H9 (cell line): Measurements from ENCODE around the gene ARHGAP9. TPM values are rescaled to one million over a fixed set of nuclear protein-coding genes. Genes with fewer than 3 reads are reported as not detected.
A peak's percentile ranks its signal among the peaks of the same experiment; 100 is the strongest.
"Not testable (repeated sequence)": the region's sequence is repeated elsewhere in the genome, so short reads cannot be mapped to it uniquely, and the experiment has no call there.

Source experiments
- DNase-seq: peaks from one replicate; pipeline ENCODE4 v3.0.0-alpha.2; 2017
- H2AFZ ChIP-seq: one replicate; pipeline ENCODE4 v1.6.1; 2013; ENCODE audit warnings: mild to moderate bottlenecking, low read length, control low read depth, moderate library complexity
- H2AK5ac ChIP-seq: 2 replicates; pipeline ENCODE4 v1.6.1; 2013; ENCODE audit warnings: low read length, control low read depth, mixed read lengths; ENCODE audit not compliant: insufficient read length
- H2BK120ac ChIP-seq: one replicate; pipeline ENCODE4 v1.6.1; 2013; ENCODE audit warnings: low read depth, mild to moderate bottlenecking, low read length, control low read depth, inconsistent platforms; ENCODE audit not compliant: poor library complexity, severe bottlenecking
- H2BK12ac ChIP-seq: 2 replicates; pipeline ENCODE4 v1.6.1; 2013; ENCODE audit warnings: low read length, control low read depth, mixed read lengths, low read depth; ENCODE audit not compliant: insufficient read length
- H2BK15ac ChIP-seq: 2 replicates; pipeline ENCODE4 v1.6.1; 2013; ENCODE audit warnings: low read depth, low read length, control low read depth
- H2BK20ac ChIP-seq: one replicate; pipeline ENCODE4 v1.6.1; 2013; ENCODE audit warnings: low read depth, mild to moderate bottlenecking, low read length, control low read depth, inconsistent platforms; ENCODE audit not compliant: poor library complexity, severe bottlenecking
- H2BK5ac ChIP-seq: 2 replicates; pipeline ENCODE4 v1.6.1; 2013; ENCODE audit warnings: low read length, control low read depth, mixed read lengths; ENCODE audit not compliant: insufficient read length
- H3K14ac ChIP-seq: 2 replicates; pipeline ENCODE4 v1.6.1; 2013; ENCODE audit warnings: low read length, control low read depth; ENCODE audit not compliant: insufficient read depth
- H3K18ac ChIP-seq: 2 replicates; pipeline ENCODE4 v1.6.1; 2013; ENCODE audit warnings: low read depth, mild to moderate bottlenecking, mixed read lengths, low read length, control low read depth; ENCODE audit not compliant: insufficient read length
- H3K23ac ChIP-seq: 2 replicates; pipeline ENCODE4 v1.6.1; 2013; ENCODE audit warnings: low read length, control low read depth, mixed read lengths, low read depth; ENCODE audit not compliant: insufficient read length
- H3K23me2 ChIP-seq: 2 replicates; pipeline ENCODE4 v1.6.1; 2013; ENCODE audit warnings: low read depth, mild to moderate bottlenecking, mixed read lengths, low read length, control low read depth; ENCODE audit not compliant: insufficient read length, poor library complexity, severe bottlenecking
- H3K27ac ChIP-seq: 2 replicates; pipeline ENCODE4 v1.5.1; 2013; ENCODE audit warnings: low read length, control low read depth, mixed read lengths, low read depth; ENCODE audit not compliant: insufficient read length
- H3K27me3 ChIP-seq: 2 replicates; pipeline ENCODE4 v1.6.1; 2013; ENCODE audit warnings: low read length, control low read depth, inconsistent platforms; ENCODE audit not compliant: insufficient read depth
- H3K4ac ChIP-seq: 2 replicates; pipeline ENCODE4 v1.6.1; 2013; ENCODE audit warnings: low read depth, mild to moderate bottlenecking, control low read depth, inconsistent platforms, low read length, moderate library complexity
- H3K4me1 ChIP-seq: 2 replicates; pipeline ENCODE4 v1.6.1; 2013; ENCODE audit warnings: low read length, control low read depth, inconsistent platforms; ENCODE audit not compliant: insufficient read depth
- H3K4me2 ChIP-seq: 2 replicates; pipeline ENCODE4 v1.6.1; 2013; ENCODE audit warnings: low read length, control low read depth, mixed read lengths; ENCODE audit not compliant: insufficient read length, insufficient read depth
- H3K56ac ChIP-seq: 2 replicates; pipeline ENCODE4 v1.6.1; 2013; ENCODE audit warnings: low read depth, mild to moderate bottlenecking, mixed read lengths, low read length, control low read depth; ENCODE audit not compliant: insufficient read length
- H3K79me1 ChIP-seq: 2 replicates; pipeline ENCODE4 v1.6.1; 2013; ENCODE audit warnings: low read depth, mild to moderate bottlenecking, moderate library complexity, low read length, control low read depth, inconsistent platforms; ENCODE audit not compliant: insufficient read depth, poor library complexity, severe bottlenecking
- H3K79me2 ChIP-seq: 2 replicates; pipeline ENCODE4 v1.6.1; 2013; ENCODE audit warnings: low read length, control low read depth, inconsistent platforms; ENCODE audit not compliant: insufficient read depth
- H3K9ac ChIP-seq: 2 replicates; pipeline ENCODE4 v1.6.1; 2013; ENCODE audit warnings: low read length, control low read depth, mixed read lengths; ENCODE audit not compliant: insufficient read length; ENCODE audit errors: extremely low read depth
- H3K9me3 ChIP-seq: one replicate; pipeline ENCODE4 v1.6.1; 2013; ENCODE audit warnings: low read depth, low read length, inconsistent platforms; ENCODE audit not compliant: control insufficient read depth
- H3T11ph ChIP-seq: one replicate; pipeline ENCODE4 v1.6.1; 2013; ENCODE audit warnings: mild to moderate bottlenecking, low read length, control low read depth, inconsistent platforms
- H4K20me1 ChIP-seq: one replicate; pipeline ENCODE4 v1.6.1; 2013; ENCODE audit not compliant: control insufficient read depth, insufficient read length, insufficient read depth
- H4K5ac ChIP-seq: 2 replicates; pipeline ENCODE4 v1.6.1; 2013; ENCODE audit warnings: low read depth, mild to moderate bottlenecking, mixed read lengths, low read length, control low read depth; ENCODE audit not compliant: insufficient read length
- H4K8ac ChIP-seq: replicated peaks from 2 replicates; pipeline ENCODE4 v1.6.1; 2013; ENCODE audit warnings: low read length, control low read depth, mixed read lengths, low read depth; ENCODE audit not compliant: insufficient read length
- H4K91ac ChIP-seq: 2 replicates; pipeline ENCODE4 v1.6.1; 2013; ENCODE audit warnings: low read depth, mild to moderate bottlenecking, moderate library complexity, mixed read lengths, low read length, control low read depth; ENCODE audit not compliant: insufficient read length
- H3K27ac Mint-ChIP-seq, 3 experiments: 2 replicates in 2 of 3; 3 replicates in 1 of 3; pipeline ENCODE4 v1.8.0; 2020 to 2021; ENCODE audit warnings: mixed read lengths in 3 of 3, mild to moderate bottlenecking in 1 of 3, moderate library complexity in 1 of 3
- H3K27me3 Mint-ChIP-seq: 2 replicates; pipeline ENCODE4 v1.8.0; 2021; ENCODE audit warnings: low read depth, mild to moderate bottlenecking, moderate library complexity, mixed read lengths
- H3K36me3 Mint-ChIP-seq, 3 experiments: 2 replicates in 2 of 3; 3 replicates in 1 of 3; pipeline ENCODE4 v1.8.0; 2020 to 2021; ENCODE audit warnings: low read depth in 3 of 3, mixed read lengths in 3 of 3; ENCODE audit not compliant: insufficient read depth in 1 of 3
- H3K4me1 Mint-ChIP-seq, 2 experiments: 2 replicates each; pipeline ENCODE4 v1.8.0; 2020; ENCODE audit warnings: mixed read lengths in 2 of 2
- H3K4me3 Mint-ChIP-seq, 2 experiments: 2 replicates in 1 of 2; 3 replicates in 1 of 2; pipeline ENCODE4 v1.8.0; 2020 to 2021; ENCODE audit warnings: mild to moderate bottlenecking in 2 of 2, mixed read lengths in 2 of 2, moderate library complexity in 1 of 2
- H3K9me3 Mint-ChIP-seq, 2 experiments: 2 replicates in 1 of 2; 3 replicates in 1 of 2; pipeline ENCODE4 v1.8.0; 2020; ENCODE audit warnings: mild to moderate bottlenecking in 2 of 2, mixed read lengths in 2 of 2, moderate library complexity in 1 of 2
- CTCF ChIP-seq: fragments of 200-600 bp; sonication (generic); conservative IDR thresholded peaks from 3 replicates; pipeline ENCODE4 v1.8.0; 2021; ENCODE audit warnings: antibody characterized with exemption, mild to moderate bottlenecking
- WGBS: extraction: QIAGEN DNeasy Blood & Tissue Kit; methylation state at CpG from one replicate; pipeline ENCODE4 v1.1.7; 2013; ENCODE audit warnings: missing lambda C conversion rate, low lambda C conversion rate, mixed read lengths; ENCODE audit not compliant: insufficient read length; ENCODE audit errors: extremely low coverage; 5-methylcytosine and 5-hydroxymethylcytosine counted together
- total RNA-seq: library from RNA; stranded (reverse); gene quantifications from 2 replicates; pipeline ENCODE4 v1.2.1, GENCODE V29; 2021

ARHGAP9 gene
- total RNA-seq, 1 experiment from 2014 or later, result 3.7 TPM

DNA sequence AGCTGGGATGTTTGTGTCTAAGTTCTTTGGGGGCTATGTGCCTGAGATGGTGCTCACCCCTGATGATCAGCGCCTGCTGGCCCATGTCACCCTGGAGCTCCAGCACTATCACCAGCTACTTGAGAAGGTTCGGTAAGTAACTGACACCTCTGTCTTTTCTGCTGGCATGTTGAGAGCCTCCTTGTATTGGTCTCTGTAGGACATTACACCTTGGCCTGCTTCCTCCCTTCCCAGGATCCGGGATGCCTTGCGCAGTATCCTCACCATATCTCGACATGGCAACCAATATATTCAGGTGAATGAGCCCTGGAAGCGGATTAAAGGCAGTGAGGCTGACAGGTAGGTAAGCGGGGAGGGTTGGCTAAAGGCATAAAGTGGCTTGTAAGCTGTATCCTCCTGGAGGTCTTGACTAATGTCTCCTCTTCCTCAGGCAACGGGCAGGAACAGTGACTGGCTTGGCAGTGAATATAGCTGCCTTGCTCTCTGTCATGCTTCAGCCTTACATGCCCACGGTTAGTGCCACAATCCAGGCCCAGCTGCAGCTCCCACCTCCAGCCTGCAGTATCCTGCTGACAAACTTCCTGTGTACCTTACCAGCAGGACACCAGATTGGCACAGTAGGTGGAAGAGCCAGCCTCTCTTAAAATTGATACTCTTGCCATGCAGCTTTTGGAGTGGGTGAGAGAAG lies 35.2 kb upstream of the ARHGAP9 start:
- Histone ChIP-seq H2AFZ (no peak overlapping the region), H3K27me3 (no peaks in the 10 kb centered on the region), H4K20me1 (no peaks in the 10 kb centered on the region), H3K4ac (no peak overlapping the region), H3K79me1 (no peaks in the 10 kb centered on the region), H3K56ac (no peak overlapping the region), H2BK15ac (no peak overlapping the region), H4K8ac (no peak overlapping the region), H4K5ac (no peak overlapping the region), H3K9ac (no peak overlapping the region), H3K27ac (no peak overlapping the region), H3K18ac (no peak overlapping the region), H3K9me3 (no peaks in the 10 kb centered on the region), H2BK20ac (no peak overlapping the region), H3T11ph (no peak overlapping the region), H3K79me2 (0 out of 2 replicates have a peak, but pooled peaks cover 1% of the 10 kb centered on the region), H3K4me2 (no peak overlapping the region), H2BK120ac (no peak overlapping the region), H3K14ac (no peak overlapping the region), H2AK5ac (no peak overlapping the region), H2BK12ac (no peak overlapping the region), H3K23me2 (peaks cover 7% of the 10 kb centered on the region), H3K23ac (no peak overlapping the region), H2BK5ac (no peak overlapping the region), H3K4me1 (no peaks in the 10 kb centered on the region; the same call in 1 of the 2 replicates), H4K91ac (no peak overlapping the region)
- Mint-ChIP-seq H3K4me3 (no peak overlapping the region), H3K9me3 (no peaks in the 10 kb centered on the region), H3K4me1 (peaks cover 12 to 16% of the 10 kb centered on the region in 2 experiments), H3K36me3 (peaks cover 71 to 91% (median 77%) of the 10 kb centered on the region in 3 experiments), H3K27ac (peak overlapping the region; percentile 28 to 53 (median 31); a peak in 2 of 7 replicates), H3K27me3 (0 out of 2 replicates have a peak, but pooled peaks cover 2% of the 10 kb centered on the region)
- WGBS, result no CpG with 5 or more reads among the region's 9 CpGs
- no peak for TF ChIP-seq CTCF
- no peak for DNase-seq

- H3K56ac ChIP-seq, H3K79me2 ChIP-seq, DNase-seq, H4K91ac ChIP-seq, H3K4me3 Mint-ChIP-seq, H2BK12ac ChIP-seq, H2AFZ ChIP-seq, H3K27me3 Mint-ChIP-seq, H3K18ac ChIP-seq, H2BK120ac ChIP-seq, H2AK5ac ChIP-seq, H3K9ac ChIP-seq, H4K8ac ChIP-seq, H3K4ac ChIP-seq, H3K4me1 ChIP-seq, H3K23ac ChIP-seq, H3K79me1 ChIP-seq, H3K9me3 ChIP-seq, H2BK15ac ChIP-seq, H3K27me3 ChIP-seq, H3K9me3 Mint-ChIP-seq, H2BK20ac ChIP-seq, H3K27ac ChIP-seq, H2BK5ac ChIP-seq, H3K23me2 ChIP-seq, H4K5ac ChIP-seq, H3T11ph ChIP-seq, H3K4me2 ChIP-seq, H4K20me1 ChIP-seq, H3K14ac ChIP-seq: not testable (repeated sequence)
- peaks cover 10 to 14% of the 10 kb centered on the region in 2 experiments for H3K4me1 Mint-ChIP-seq
- peak overlapping the region in 2 of 3 experiments; percentile 10 to 31; a peak in 1 of 7 replicates for H3K27ac Mint-ChIP-seq
- H3K36me3 Mint-ChIP-seq, result peaks cover 74 to 94% (median 82%) of the 10 kb centered on the region in 3 experiments
- WGBS, result no CpG with 5 or more reads among the region's 9 CpGs
Observed at GRCh38 chr12:57514246-57514645, 34.6 kb upstream of the ARHGAP9 start.
